Ovary (tissue), 3 donors: ENCODE data around the gene MON1A.

Experiments
- EP300 ChIP-seq: sonication (generic); formaldehyde crosslinking; IDR thresholded peaks from one replicate; pipeline ENCODE4 v1.6.1; 2017; ENCODE audit warnings: antibody characterized with exemption
- POLR2A ChIP-seq: fragments of 450-650 bp; IDR thresholded peaks from one replicate; pipeline ENCODE4 v1.6.1; 2017; ENCODE audit warnings: antibody characterized with exemption, mild to moderate bottlenecking, moderate library complexity
- TF ChIP-seq, protein P1 (sequence below), 3 donors: fragments of 450-650 bp in 2 of 3; fragments of 200-600 bp in 1 of 3; IDR thresholded peaks; one replicate each; pipeline versions ENCODE4 v1.5.1 to v1.8.0; 2016 to 2022; ENCODE audit warnings: antibody characterized with exemption in 3 of 3, mild to moderate bottlenecking in 1 of 3
- donor health status: DM: no; HTN: no; CAD: no.

DNA sequence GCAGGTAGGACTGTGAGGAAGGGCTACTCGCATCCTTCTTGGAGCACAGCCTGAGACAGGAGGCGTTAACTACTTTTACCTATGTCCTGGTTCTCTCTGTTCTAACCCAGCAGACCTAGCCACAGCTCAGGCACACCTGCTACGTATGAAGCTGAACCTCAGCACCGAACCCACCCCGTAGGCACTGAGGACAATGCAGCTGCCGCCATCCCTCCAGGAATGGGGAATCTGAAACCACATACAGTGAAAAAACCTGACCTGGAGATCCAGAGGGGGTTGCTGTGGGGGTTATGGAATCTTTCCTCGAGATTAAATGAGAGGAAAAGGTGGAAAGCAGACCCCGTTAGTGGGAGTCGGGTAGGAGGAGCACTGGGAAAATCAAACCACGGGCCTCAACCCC lies 40.3 kb downstream of the MON1A start:
- TF ChIP-seq, protein P1, sequence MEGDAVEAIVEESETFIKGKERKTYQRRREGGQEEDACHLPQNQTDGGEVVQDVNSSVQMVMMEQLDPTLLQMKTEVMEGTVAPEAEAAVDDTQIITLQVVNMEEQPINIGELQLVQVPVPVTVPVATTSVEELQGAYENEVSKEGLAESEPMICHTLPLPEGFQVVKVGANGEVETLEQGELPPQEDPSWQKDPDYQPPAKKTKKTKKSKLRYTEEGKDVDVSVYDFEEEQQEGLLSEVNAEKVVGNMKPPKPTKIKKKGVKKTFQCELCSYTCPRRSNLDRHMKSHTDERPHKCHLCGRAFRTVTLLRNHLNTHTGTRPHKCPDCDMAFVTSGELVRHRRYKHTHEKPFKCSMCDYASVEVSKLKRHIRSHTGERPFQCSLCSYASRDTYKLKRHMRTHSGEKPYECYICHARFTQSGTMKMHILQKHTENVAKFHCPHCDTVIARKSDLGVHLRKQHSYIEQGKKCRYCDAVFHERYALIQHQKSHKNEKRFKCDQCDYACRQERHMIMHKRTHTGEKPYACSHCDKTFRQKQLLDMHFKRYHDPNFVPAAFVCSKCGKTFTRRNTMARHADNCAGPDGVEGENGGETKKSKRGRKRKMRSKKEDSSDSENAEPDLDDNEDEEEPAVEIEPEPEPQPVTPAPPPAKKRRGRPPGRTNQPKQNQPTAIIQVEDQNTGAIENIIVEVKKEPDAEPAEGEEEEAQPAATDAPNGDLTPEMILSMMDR (IDR thresholded peaks at IDR 0.05), result no peak
- TF ChIP-seq POLR2A (no peak), EP300 (no peak)
